Stimulated activated effector memory CD8-positive, alpha-beta T cell treated with anti-CD3 and anti-CD28 coated beads, Interleukin-12 subunit alpha, Interleukin-12 subunit beta, amount 100 ng/mL, for 72 hours (primary cell): Measurements from ENCODE around the gene ZNF385D.
"Not testable (repeated sequence)": the region's sequence is repeated elsewhere in the genome, so short reads cannot be mapped to it uniquely, and the experiment has no call there.

ENCODE experiments used
- ATAC-seq: fragments of 150-1000 bp; cut with Tn5 transposase; 2 replicates; pipeline ENCODE4 v1.10.0; 2021
- DNase-seq, 2 donors: peaks; one replicate each; pipeline ENCODE4 v3.0.0; 2021 to 2022; ENCODE audit warnings: low spot score in 2 of 2
- H3K27ac Mint-ChIP-seq: one replicate; pipeline ENCODE4 v1.8.0; 2022; ENCODE audit warnings: mild to moderate bottlenecking, mixed read lengths
- H3K36me3 Mint-ChIP-seq: one replicate; pipeline ENCODE4 v1.8.0; 2022; ENCODE audit warnings: mild to moderate bottlenecking, mixed read lengths
- H3K4me1 Mint-ChIP-seq: one replicate; pipeline ENCODE4 v1.8.0; 2022; ENCODE audit warnings: mixed read lengths
- H3K4me3 Mint-ChIP-seq: one replicate; pipeline ENCODE4 v1.8.0; 2022; ENCODE audit warnings: mild to moderate bottlenecking, mixed read lengths
- H3K9me3 Mint-ChIP-seq: one replicate; pipeline ENCODE4 v1.8.0; 2022; ENCODE audit warnings: mixed read lengths

The ZNF385D gene

DNA sequence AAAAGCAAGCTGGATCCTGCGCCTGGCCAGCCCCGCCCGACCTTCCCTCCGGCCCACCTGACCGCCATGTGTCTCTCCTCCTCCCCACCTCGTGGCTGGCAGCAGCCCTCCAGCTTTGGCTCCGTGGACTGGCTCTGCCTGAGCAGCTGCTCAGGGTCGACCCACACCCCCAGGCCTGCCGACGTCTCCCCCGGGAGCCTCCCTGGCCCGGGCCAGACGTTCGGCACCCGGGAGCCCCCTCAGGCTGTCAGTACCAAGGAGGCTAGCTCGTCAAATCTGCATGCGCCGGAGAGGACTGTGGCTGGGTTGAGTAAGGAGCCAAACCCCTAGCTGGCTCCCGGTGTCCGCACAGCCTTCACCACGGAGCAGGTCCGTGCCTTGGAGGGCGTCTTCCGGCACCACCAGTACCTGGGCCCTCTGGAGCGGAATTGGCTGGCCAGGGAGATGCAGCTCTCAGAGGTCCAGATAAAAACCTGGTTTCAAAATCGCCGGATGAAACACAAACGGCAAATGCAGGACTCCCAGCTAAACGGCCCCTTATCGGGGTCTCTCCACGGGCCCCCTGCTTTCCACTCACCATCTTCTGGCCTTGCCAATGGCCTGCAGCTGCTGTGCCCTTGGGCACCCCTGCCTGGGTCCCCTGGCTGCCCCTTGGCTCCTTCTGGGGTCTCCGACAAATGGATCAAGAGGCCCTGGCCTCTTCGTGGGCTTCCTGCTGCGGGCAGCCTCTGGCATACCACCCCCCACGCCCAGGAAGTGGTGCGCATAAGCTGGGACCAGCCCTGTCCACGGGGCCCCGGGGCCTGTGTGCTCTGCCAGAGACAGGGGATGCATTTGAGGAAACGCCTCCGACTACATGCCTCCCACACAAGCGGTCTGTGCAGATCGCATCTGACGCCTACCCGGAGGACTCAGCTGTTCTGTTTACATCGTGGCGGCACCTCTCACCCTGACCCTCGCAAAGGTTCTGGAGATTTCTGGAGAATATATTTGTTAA is 345.0 kb downstream of the ZNF385D start:
- Mint-ChIP-seq H3K4me1 (no peaks in the 10 kb centered on the region), H3K36me3 (no peaks in the 10 kb centered on the region), H3K9me3 (peaks cover 12% of the 10 kb centered on the region), H3K4me3 (no peak overlapping the region), H3K27ac (no peak overlapping the region)
- DNase-seq (no peak), ATAC-seq (peak; percentile 24)

DNA sequence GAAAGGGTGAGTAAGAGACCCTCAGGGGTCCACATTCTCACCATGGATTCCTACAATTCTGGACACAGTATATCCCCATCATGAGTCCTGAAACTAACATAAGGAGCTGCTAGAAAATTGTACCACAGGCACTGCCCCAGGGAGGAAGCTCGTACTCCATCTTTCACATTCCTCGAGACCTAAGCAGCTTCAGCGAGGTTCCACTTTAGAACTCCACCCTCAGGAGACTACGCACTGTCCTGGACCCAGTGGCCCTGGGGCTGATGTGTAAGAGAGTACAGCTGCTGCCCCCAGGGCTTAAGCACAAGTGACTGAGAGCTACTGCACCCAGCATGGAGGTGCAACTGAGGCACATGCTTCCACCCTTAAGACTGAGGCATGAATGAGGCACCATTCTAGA is 352.5 kb downstream of the ZNF385D start:
- H3K4me3 Mint-ChIP-seq: no peak overlapping the region
- no peak overlapping the region for H3K27ac Mint-ChIP-seq
- H3K36me3 Mint-ChIP-seq: no peaks in the 10 kb centered on the region
- no peak for ATAC-seq
- no peaks in the 10 kb centered on the region for H3K4me1 Mint-ChIP-seq
- H3K9me3 Mint-ChIP-seq: peaks cover 10% of the 10 kb centered on the region
- DNase-seq: no peak

DNA sequence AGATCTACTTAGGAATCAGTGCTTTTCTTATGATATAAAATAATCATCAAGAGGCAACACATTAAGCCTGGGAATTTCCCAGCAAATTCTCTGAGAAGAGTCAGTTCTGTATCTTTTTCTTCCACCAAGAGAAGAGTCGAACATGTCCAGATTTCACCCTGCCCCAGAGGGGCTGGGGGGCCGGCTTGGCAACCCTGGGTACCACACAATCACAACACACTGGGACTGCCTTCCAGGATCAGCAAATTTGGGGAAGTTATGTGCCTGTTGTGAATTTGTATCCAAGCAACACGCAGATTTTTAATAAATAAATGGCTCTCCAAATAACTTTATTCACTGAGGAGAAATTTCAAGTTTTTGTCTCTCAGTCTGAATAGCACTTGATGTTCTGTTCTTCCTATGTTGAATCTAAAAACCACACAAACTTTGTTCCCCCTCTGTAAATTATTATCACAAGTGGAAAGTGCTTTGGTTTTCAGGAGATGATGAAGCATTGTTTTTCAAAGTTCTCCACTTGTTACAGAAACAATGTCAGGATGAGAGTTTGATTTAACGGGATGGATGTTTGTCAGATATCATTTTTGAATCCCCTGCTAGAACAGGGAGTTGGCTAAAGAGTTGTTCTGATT is 357.2 kb downstream of the ZNF385D start:
- Mint-ChIP-seq H3K9me3 (peaks cover 3% of the 10 kb centered on the region), H3K36me3 (no peaks in the 10 kb centered on the region), H3K4me1 (no peaks in the 10 kb centered on the region), H3K4me3 (no peak overlapping the region), H3K27ac (no peak overlapping the region)
- DNase-seq: no peak
- ATAC-seq: no peak

DNA sequence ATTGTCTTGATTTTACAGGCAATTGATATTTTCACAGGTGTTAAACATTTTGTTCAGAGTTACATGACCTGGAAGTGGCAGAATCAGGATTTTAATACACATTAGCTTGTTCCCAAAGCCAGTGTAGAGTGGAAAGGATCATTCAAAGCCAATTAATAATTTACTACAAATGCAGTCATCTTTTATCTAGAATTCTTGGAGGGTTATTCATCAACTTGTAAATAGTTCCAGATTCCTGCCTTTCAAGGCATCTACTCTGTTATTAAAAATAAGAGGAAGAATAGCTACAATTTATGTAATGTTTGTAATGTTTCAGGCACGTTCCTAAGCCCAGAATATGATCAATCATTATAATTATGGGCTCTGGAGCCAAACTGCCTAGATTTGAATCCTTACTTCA is 358.5 kb downstream of the ZNF385D start:
- H3K4me3 Mint-ChIP-seq: no peak overlapping the region
- DNase-seq (no peak), ATAC-seq (no peak)
- no peaks in the 10 kb centered on the region for H3K36me3 Mint-ChIP-seq
- H3K4me1 Mint-ChIP-seq: no peaks in the 10 kb centered on the region
- peaks cover 9% of the 10 kb centered on the region for H3K9me3 Mint-ChIP-seq
- no peak overlapping the region for H3K27ac Mint-ChIP-seq

DNA sequence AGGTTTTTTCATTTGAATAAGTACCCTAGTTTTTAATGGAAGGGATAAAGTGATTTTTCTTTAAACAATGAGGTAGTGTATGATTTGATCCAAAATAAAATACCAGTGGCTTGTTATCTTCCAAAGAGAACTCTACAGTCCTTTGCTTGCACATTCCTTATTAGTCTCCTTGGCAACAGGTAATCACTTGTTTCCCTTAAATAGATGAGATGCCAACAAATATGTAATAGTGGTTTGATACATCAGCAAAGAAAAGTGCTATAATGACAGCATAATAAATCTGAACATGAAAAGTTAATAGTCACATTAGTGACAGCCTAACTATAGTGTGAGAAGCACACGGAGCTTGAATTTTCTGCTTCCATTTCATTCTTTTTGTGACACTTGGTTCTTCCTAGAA is 360.2 kb downstream of the ZNF385D start:
- DNase-seq (no peak), ATAC-seq (no peak)
- H3K4me3 Mint-ChIP-seq: no peak overlapping the region
- no peak overlapping the region for H3K27ac Mint-ChIP-seq
- H3K4me1 Mint-ChIP-seq: no peaks in the 10 kb centered on the region
- peaks cover 9% of the 10 kb centered on the region for H3K9me3 Mint-ChIP-seq
- no peaks in the 10 kb centered on the region for H3K36me3 Mint-ChIP-seq

- no peak overlapping the region for H3K4me3 Mint-ChIP-seq
- DNase-seq (no peak), ATAC-seq (no peak)
- H3K27ac Mint-ChIP-seq: no peak overlapping the region
- H3K4me1 Mint-ChIP-seq: no peaks in the 10 kb centered on the region
- peaks cover 9% of the 10 kb centered on the region for H3K9me3 Mint-ChIP-seq
- no peaks in the 10 kb centered on the region for H3K36me3 Mint-ChIP-seq
Observed at GRCh38 chr3:21390136-21390535, 360.9 kb downstream of the ZNF385D start.

DNA sequence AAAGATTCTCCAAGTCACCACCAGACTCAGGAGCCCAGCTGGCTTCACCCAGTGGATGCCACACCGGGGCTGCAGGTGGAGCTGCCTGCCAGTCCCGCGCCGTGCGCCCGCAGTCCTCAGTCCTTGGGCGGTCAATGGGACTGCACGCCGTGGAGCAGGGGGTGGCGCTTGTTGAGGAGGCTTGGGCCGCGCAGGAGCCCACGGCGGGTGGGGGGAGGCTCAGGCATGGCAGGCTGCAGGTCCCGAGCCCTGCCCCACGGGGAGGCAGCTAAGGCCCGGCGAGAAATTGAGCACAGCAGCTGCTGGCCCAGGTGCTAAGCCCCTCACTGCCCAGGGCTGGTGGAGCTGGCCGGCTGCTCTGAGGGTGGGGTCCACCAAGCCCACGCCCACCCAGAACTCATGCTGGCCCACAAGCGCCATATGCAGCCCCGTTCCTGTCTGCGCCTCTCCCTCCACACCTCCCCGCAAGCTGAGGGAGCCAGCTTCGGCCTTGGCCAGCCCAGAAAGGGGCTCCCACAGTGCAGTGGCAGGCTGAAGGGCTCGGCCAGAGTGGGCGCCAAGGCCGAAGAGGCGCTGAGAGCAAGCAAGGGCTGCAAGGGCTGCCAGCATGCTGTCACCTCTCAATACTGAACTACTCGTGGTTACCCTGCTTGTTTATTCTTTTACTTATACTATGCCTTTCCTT is 363.7 kb downstream of the ZNF385D start:
- DNase-seq, H3K36me3 Mint-ChIP-seq, ATAC-seq, H3K4me1 Mint-ChIP-seq, H3K27ac Mint-ChIP-seq, H3K4me3 Mint-ChIP-seq: not testable (repeated sequence)
- H3K9me3 Mint-ChIP-seq: peaks cover 11% of the 10 kb centered on the region

- not testable (repeated sequence) for ATAC-seq, H3K4me3 Mint-ChIP-seq, H3K36me3 Mint-ChIP-seq, H3K4me1 Mint-ChIP-seq, DNase-seq, H3K27ac Mint-ChIP-seq
- H3K9me3 Mint-ChIP-seq: peaks cover 13% of the 10 kb centered on the region
Observed at GRCh38 chr3:21378036-21378435, 373.0 kb downstream of the ZNF385D start.

GRCh38 chr3:21377071-21377769 is 373.8 kb downstream of the ZNF385D start:
- Mint-ChIP-seq H3K4me1 (no peaks in the 10 kb centered on the region), H3K4me3 (no peak overlapping the region), H3K9me3 (peaks cover 10% of the 10 kb centered on the region), H3K27ac (no peak overlapping the region), H3K36me3 (no peaks in the 10 kb centered on the region)
- no peak for ATAC-seq
- DNase-seq: no peak

DNA sequence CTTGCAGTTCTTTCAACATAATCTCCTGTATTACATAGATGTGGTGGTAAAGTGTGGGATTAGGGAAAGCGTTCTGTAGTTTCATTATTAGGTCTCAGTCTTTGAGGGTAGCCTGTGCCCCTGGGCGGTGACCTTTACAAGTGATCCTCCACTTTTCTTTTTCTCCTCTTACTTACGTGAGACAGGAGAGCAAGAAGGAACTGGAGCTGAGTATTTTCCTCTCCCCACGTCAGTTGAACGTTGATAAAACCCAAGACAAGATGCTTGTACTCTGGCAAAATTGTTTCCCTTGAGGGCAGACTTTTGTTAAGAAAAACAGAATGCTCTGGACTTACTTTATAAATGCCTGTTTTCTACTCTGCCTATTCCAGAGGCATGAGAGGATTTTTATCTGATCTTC is 378.7 kb downstream of the ZNF385D start:
- Mint-ChIP-seq H3K9me3 (peaks cover 7% of the 10 kb centered on the region), H3K27ac (no peak overlapping the region), H3K4me1 (no peaks in the 10 kb centered on the region), H3K4me3 (no peak overlapping the region), H3K36me3 (no peaks in the 10 kb centered on the region)
- ATAC-seq (no peak), DNase-seq (no peak)
